Measurements from ENCODE around the gene RBM20.
"Not testable (repeated sequence)": the region's sequence is repeated elsewhere in the genome, so short reads cannot be mapped to it uniquely, and the experiment has no call there.

RBM20 gene

DNA sequence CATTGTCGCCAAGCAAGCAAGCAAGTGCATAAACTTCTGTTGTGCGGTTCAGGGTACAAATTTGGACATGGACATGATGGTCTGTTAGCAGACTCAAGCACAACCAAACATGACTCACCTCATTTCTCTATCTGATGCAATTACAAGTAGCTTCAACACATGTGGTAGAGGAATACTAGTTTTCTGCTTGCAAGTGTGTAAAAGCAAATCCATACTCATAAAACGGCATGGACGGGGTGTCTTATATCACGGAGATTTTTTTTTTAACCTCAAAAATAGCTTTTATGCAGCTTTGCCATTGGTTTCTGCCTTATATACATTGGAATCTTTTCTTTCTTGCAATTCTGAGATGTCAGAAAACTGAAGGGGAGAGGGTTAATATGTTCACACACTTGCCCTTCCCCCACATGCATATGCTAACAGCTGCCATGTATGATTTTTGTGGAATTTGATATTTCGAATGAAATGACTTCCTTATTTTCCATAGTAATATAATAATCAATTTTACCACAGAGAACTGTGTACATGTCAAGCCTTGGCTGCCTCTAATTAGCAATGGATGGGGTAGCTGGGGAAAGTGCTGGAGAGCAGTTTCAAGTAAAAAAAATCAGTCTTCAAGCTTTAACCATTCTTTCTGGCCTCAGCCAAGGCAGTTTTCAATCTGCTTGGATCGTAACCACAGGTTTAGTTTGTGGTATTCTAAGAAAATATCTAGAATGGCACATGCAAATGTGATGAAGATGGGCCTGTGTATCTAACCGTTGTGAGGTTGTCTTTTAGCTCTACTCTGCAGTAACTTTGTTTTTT lies 121.6 kb downstream of the RBM20 start:
- Histone ChIP-seq H3K9ac (no peak overlapping the region), H3K9me3 (ENCODE audit: control insufficient read depth, low read length) (no peaks in the 10 kb centered on the region), H3K4me1 (peaks cover 10% of the 10 kb centered on the region), H3K4me3 (ENCODE audit: low read depth, low read length) (no peak overlapping the region), H3K27me3 (ENCODE audit: control insufficient read depth, insufficient read depth, low read length) (no peaks in the 10 kb centered on the region), H3K4me2 (ENCODE audit: low read length) (no peak overlapping the region), H2AFZ (no peak overlapping the region), H3K27ac (no peak overlapping the region), H3K79me2 (no peaks in the 10 kb centered on the region), H3K36me3 (ENCODE audit: control insufficient read depth, insufficient read depth, low read length) (no peaks in the 10 kb centered on the region)
- TF ChIP-seq, protein P1, sequence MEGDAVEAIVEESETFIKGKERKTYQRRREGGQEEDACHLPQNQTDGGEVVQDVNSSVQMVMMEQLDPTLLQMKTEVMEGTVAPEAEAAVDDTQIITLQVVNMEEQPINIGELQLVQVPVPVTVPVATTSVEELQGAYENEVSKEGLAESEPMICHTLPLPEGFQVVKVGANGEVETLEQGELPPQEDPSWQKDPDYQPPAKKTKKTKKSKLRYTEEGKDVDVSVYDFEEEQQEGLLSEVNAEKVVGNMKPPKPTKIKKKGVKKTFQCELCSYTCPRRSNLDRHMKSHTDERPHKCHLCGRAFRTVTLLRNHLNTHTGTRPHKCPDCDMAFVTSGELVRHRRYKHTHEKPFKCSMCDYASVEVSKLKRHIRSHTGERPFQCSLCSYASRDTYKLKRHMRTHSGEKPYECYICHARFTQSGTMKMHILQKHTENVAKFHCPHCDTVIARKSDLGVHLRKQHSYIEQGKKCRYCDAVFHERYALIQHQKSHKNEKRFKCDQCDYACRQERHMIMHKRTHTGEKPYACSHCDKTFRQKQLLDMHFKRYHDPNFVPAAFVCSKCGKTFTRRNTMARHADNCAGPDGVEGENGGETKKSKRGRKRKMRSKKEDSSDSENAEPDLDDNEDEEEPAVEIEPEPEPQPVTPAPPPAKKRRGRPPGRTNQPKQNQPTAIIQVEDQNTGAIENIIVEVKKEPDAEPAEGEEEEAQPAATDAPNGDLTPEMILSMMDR (IDR thresholded peaks at IDR 0.05): no peak

DNA sequence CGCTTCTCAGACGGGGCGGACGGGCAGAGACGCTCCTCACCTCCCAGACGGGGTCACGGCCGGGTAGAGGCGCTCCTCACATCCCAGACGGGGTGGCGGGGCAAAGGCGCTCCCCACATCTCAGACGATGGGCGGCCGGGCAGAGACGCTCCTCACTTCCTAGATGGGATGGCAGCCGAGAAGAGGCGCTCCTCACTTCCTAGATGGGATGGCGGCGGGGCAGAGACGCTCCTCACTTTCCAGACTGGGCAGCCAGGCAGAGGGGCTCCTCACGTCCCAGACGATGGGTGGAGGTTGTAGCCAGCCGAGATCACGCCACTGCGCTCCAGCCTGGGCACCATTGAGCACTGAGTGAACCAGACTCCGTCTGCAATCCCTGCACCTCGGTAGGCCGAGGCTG lies 123.5 kb downstream of the RBM20 start:
- H3K27me3 ChIP-seq (ENCODE audit: control insufficient read depth, insufficient read depth, low read length); H3K9ac ChIP-seq; H3K4me2 ChIP-seq (ENCODE audit: low read length); H3K9me3 ChIP-seq (ENCODE audit: control insufficient read depth, low read length); H3K4me3 ChIP-seq (ENCODE audit: low read depth, low read length); H3K36me3 ChIP-seq (ENCODE audit: control insufficient read depth, insufficient read depth, low read length); H3K27ac ChIP-seq; H3K79me2 ChIP-seq; H2AFZ ChIP-seq; H3K4me1 ChIP-seq: not testable (repeated sequence)

DNA sequence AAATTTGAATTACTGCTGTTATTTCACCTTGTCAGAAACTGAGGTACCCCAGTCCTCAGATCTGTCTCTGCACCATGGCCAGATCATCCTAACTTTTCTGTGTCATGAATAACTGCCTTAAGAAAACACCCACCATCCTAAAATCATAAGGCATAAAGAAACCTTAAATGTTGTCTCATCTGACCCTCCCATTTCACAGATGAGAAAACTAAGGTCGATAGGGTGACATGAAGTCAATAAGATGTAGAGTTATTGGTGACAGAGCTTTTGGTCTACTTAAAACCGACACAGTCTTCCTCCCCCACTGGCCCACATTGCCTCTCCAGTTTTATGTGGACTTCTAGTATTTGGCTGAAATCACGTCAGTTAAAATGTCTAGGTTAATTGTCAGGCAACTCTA lies 126.1 kb downstream of the RBM20 start:
- peaks cover 3% of the 10 kb centered on the region for H3K4me1 ChIP-seq
- no peak overlapping the region for H3K4me3 ChIP-seq (ENCODE audit: low read depth, low read length)
- H3K9ac ChIP-seq: no peak overlapping the region
- H3K4me2 ChIP-seq (ENCODE audit: low read length): no peak overlapping the region
- no peak overlapping the region for H2AFZ ChIP-seq
- no peaks in the 10 kb centered on the region for H3K79me2 ChIP-seq
- TF ChIP-seq, protein P1 (IDR thresholded peaks at IDR 0.05): no peak
- H3K9me3 ChIP-seq (ENCODE audit: control insufficient read depth, low read length): no peaks in the 10 kb centered on the region
- no peak overlapping the region for H3K27ac ChIP-seq
- H3K36me3 ChIP-seq (ENCODE audit: control insufficient read depth, insufficient read depth, low read length): no peaks in the 10 kb centered on the region
- no peaks in the 10 kb centered on the region for H3K27me3 ChIP-seq (ENCODE audit: control insufficient read depth, insufficient read depth, low read length)

DNA sequence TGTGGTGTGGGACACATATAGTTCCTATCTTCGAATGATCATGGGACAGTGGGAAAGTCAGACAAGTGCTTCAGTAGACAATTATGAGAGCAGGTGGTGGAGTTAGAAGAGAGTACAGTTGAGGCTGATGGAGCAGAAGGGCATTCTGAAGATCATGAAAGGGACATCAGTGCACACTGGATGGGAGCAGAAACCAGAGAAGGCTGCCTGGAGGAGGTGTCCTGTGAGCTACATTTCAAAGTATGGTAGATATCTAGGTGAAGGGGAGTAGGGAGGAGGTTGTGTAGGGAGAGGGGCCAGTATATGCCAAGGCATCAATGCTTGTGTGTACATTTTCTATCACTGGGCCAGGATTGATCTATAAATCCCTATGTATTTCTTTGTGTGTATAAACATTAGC lies 127.3 kb downstream of the RBM20 start:
- Histone ChIP-seq H3K36me3 (ENCODE audit: control insufficient read depth, insufficient read depth, low read length) (no peaks in the 10 kb centered on the region), H3K4me1 (peaks cover 3% of the 10 kb centered on the region), H3K27ac (no peak overlapping the region), H3K9ac (no peak overlapping the region), H2AFZ (no peak overlapping the region), H3K4me3 (ENCODE audit: low read depth, low read length) (no peak overlapping the region), H3K4me2 (ENCODE audit: low read length) (no peak overlapping the region), H3K79me2 (no peaks in the 10 kb centered on the region), H3K9me3 (ENCODE audit: control insufficient read depth, low read length) (no peaks in the 10 kb centered on the region), H3K27me3 (ENCODE audit: control insufficient read depth, insufficient read depth, low read length) (no peaks in the 10 kb centered on the region)
- TF ChIP-seq, protein P1 (IDR thresholded peaks at IDR 0.05): no peak

DNA sequence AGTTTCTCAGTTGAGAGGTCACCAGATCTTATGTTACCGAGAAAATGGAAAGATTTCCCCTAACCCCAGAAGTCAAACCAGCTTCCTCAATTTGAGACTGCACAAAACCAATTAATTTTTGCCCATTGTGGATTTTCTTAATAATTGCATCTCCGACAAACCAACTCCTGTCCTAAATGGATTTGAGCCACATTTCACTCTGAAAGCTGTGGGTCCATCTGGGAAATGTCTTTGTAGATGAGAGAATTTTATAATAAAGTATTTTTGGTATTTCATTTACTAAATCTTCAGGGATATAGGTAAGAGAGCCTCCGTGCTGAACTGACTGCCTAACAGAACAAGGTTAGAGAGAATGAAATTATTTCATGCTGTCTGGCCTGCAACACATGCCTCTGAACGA lies 127.9 kb downstream of the RBM20 start:
- Histone ChIP-seq H2AFZ (no peak overlapping the region), H3K36me3 (ENCODE audit: control insufficient read depth, insufficient read depth, low read length) (no peaks in the 10 kb centered on the region), H3K4me2 (ENCODE audit: low read length) (no peak overlapping the region), H3K9ac (no peak overlapping the region), H3K4me1 (peaks cover 3% of the 10 kb centered on the region), H3K79me2 (no peaks in the 10 kb centered on the region), H3K9me3 (ENCODE audit: control insufficient read depth, low read length) (no peaks in the 10 kb centered on the region), H3K27me3 (ENCODE audit: control insufficient read depth, insufficient read depth, low read length) (no peaks in the 10 kb centered on the region), H3K4me3 (ENCODE audit: low read depth, low read length) (no peak overlapping the region), H3K27ac (no peak overlapping the region)
- TF ChIP-seq, protein P1 (IDR thresholded peaks at IDR 0.05): no peak

All from parathyroid adenoma (tissue), 2 donors.